8988T (cell line): Measurements from ENCODE around the gene SPOP.
"Not testable (repeated sequence)": the region's sequence is repeated elsewhere in the genome, so short reads cannot be mapped to it uniquely, and the experiment has no call there.

Experiments used
- DNase-seq: peaks from one replicate; pipeline ENCODE4 v3.0.0; 2011

SPOP gene

DNA sequence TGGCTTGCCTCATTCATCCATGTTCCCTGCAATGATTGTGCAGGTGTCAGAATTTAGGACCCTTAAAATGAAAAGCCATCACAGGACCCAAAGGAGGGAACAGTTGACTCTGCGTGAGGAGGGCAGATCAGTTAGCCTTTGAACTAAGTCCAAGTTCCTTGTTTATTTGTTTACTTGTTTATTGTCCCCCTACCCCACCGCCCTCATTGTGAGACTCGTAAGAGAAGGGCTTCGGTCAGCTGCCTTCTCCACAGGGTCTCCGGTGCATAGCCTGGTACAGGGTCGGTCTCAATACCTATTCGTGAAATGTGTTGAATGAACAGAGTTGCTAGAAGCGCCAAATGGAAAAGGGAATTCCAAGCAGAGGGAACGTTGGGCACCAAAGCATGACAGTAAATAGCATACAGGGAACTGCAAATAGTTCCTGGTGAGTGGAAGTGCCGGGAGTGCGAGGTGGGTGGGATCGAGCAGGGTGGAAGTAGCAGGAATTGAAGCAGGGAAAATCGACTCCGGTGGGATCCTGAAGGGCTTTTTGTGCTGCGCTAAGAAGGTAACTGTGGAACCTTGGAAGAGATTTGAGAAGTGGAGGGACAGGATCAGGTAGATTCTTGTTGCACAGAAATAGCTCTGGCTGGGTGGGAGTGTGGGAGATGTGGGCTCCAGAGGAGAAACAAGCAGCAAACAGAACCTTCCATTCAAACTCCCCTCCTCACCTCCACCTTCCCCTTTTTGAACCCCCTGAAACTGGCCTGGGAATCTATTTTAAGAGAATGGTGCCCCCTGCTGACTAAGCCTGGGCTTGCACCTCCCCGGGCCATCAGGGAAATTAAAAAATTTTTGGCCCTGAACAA, 17.2 kb upstream of the SPOP start:
- no peak for DNase-seq

DNA sequence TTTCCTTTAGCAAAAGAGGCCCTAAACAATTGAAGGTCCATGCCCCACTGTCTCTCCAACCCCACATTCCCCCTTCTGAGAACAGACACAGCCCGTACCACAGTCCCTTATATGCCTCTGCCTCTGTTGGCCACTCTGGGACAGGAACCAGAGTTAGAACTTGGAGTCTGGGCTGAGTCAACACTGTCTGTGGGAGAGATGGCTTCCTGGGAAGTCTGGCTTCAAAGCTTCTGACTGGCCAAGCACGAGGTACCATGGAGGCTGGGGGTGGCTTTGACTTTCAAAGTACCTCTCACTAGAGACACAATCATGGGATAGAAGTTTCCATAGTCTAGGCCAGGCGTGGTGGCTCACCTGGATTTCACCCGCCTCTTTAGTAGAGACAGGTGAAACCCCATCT, 14.9 kb upstream of the SPOP start:
- DNase-seq: no peak

DNA sequence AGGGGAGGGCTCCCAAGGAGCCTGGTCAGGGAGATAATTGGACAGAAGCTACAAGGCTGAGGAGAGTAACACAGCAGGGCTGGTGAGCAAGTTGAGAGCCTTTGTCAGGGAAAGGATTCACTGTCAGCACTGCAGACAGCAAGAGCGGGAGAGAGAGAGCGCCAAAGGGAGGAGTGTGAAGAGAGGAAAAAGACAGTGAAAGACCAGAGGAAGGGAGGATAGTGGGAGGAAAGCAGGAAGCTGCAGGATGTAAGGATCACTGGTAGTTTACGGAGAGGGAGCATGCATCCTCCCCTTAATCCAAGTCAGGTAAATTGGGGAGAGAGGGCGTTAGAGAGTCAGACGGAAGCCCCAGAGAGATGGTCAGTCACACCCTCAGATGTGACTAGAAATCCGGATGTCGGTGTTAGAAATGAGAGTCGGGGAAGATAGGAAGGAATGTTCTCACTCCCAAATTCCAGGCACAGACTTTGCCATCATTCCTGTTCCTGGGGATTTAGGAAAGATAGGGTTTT, 13.8 kb upstream of the SPOP start:
- no peak for DNase-seq

DNA sequence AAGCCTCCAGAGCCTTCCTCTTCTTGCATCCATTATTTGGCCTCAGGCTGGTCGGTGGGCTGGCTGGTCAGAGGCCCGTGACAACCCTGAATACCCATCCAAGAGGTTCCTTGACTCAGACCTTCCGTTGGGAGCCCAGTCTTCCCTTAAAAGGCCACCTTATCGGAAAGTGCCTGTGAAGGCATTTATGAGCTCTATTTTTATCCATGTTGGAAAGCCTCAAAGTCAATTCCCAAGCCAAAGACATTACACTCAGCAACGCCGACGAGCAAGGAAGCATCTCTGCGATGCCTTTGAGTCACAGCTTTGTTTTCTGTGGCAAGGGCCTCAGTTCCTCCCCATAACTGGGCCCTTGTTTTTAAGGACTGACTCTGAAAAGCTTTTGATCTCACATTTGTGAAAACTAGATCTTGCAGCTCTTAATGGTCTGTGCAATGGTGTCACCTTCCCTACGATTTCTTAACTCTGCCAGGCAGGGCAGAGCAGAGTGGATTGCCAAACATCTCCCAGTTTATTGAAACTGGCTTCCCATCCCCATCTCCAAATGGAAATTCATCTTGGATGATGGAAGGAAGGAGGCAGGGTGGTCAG, 13.3 kb upstream of the SPOP start:
- no peak for DNase-seq

DNA sequence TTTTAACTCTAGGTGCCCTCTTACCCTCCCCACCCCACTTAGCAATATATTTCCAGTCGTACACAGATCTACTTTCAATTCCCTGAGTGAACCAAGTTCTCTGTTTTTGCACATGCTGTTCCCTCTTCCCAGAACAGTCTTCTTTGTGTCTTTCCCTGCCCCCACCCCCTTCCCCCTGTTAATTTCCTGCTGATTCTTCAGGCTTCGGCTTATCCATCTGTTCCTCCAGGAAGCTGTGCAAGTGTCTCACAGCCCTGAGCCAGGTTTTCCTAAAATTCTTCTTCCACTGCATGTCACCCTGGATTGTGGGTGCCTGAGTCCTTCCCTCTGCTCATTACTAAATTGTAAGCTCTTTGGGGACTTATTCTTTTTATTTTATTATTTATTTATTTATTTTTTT, 12.4 kb upstream of the SPOP start:
- no peak for DNase-seq

DNA sequence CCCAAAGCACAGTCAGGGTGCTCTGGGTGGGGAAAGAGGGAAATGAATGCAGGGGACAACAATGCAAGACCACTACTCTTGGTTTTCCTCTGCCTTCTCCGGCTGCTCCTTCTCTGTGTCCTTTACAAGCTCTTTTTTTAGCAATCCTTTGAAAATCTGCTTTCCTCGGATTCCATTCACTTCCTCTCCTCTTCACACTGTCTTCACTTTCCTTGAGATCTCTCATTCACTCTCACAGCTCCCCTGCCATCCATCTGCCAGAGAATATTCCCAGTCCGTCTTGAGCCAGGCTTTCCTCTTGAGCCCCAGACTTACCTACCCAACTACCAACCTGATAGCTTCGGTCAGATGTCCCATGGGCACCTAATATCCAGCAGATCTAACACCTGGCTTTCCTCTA, 11.0 kb upstream of the SPOP start:
- DNase-seq: no peak

DNA sequence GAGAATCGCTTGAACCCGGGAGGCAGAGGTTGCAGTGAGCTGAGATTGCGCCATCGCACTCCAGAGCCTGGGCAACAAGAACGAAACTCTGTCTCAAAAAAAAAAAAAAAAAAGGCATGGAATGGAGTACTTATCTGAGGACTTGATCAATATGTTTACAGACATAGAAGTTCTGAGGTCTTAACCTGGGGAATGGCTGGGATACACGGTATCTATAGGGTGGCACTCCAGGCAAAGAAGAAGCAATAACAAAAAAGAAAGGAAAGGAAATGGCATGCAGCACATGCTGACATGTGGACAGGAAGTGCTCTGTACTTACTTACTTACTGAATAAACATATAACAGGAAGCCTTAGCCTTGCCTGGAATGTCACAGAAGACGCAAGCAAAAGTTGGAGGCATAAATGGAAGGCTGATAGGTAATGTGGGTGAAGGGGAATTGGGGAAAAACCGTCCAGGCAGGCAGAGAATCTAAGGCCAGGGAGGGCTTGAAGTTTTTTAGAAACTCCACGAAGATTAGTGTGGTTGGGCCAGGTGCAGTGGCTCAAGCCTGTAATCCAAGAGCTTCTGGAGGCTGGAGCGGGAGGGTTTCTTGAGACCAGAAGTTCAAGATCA, 10.1 kb upstream of the SPOP start:
- DNase-seq: no peak

DNA sequence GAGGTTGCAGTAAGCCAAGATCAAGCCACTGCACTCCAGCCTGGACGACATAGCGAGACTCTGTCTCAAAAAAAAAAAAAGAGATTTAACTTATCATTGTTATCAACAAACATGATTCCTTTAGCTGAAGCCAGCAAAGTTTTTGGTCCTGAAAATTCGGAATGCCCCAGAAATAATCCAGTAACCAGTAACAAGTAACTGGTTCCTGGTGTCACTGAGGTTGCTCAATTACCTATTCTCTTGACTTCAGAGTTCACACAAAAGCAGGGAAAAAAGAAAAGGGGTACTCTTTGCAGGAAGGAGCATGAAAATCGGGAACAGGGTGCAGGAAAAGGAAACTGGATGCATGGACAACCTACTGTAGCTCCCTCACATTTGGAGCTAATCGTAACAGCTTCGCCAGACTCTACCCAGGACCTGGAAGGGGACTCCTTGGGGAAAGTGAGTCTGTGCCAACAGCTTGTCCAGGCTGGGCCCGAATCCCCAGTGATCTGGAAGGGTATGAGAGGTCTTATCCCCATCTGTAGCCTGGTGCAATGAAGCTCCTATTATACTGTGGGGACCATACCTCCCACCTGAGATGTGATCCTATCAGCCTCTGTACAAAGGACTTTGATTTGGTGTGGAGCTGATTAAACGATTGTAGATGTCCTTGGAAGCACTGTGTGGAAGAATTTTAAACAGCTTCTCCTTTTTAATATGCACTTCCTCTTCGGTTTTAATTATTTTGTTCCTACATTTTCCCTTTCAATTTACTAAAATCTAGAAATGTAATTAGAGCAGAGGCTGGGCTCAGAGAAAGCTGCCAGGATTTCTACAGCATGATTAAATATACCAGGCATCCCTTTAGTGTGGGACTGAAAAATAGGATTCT, 3.4 kb upstream of the SPOP start:
- no peak for DNase-seq

DNA sequence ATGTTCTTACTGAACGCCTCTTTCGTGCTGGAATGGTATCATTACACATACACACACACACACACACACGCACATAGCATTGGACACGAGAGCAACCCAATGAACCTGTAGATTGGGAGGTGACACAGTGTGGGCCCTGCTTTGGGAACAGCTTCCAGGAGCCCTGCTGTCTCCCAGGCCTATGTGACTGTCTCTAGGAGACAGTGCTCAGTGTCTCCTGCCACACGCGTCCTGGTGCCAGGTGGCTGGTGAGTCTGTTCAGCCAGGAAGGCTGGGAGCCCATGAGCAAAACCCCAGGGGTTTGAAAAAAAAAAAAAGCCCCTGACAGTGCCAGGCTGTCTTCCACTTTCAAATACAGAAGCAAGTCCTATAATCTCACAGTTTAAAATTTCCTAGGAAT, 2.4 kb upstream of the SPOP start:
- DNase-seq: no peak

DNA sequence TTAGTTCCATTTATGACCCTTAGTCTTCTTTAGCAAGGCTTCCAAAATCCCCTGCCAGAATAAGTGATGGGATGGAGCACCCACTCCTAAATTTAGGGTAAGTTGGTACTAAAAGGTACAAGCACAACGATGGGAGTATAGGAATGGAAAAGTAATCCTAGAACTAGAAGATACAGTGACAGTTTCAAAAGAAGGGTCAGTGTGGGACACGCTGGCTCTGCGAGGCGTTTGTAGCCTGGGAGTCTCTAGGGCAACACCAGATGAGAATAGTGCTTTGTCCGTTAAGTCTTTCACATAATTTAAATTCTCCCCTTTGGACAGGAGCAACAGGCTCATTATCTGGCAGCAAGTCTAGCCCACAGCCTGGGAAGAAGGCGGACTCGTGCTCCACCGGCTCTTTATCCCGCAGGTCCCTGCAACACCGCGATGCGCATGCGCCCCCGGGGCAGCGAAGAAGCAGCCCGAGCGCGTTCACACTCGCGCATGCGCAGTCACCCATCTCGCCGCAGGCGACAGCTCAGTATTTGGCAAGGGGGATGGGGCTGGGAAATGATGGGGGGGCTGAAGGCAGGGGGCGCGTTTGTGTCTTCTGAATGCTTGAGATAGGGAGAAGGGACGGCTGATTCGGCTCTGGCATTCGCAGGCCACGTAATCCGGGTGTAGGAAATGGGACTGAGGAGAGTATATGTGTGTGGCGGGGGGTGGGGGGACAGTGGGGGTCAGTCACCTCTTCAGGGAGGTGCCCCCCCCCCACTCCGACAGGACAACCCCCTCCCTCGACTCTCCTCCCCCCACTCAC, 564 bp downstream of the SPOP start:
- peak; percentile 88 for DNase-seq

DNA sequence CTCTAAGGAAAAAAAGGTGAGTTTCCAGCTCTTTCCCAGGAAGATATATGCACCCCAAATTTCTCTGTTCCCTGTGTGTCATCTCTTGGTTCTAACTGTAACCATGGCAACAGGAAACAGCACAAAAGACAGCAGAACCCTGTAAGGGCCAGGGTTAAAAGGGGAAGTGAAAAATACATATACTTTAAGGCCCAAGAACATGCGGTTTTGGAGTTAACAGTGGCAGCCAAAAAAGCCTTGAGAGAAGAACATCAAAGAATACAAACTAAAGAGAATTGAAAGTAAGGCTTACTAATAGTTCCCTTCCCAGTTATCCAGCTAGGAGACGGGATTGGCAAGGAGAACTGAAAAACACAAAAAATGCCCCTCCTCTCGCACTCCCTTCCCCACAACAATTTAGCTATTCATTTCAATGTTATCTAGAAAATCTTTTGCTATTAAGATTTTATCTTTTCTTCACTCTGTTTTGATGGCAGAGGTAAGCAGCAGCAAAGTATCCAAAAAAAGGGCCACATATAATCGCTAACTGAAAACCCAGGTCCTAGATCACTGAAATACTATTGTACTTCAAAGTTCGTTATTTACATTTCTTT, 1.5 kb downstream of the SPOP start:
- no peak for DNase-seq

DNA sequence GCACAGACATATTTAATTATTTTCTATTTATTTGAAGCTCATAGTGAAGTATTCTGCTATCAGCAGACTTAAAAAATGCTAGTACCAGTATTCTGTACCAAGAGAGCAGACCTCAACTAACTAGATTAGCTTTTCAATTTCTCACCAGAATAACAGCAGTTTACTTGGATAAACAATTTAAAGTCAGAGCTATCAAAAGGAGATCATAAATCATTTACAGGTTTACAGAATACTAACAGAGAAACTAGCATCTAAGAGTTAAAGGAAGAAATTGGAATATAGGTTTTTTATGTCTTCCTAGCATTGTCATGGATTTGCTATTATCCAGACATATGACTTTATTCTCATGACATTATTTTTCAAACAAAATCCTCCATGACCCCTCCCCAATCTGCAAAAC, 3.4 kb downstream of the SPOP start:
- DNase-seq: no peak

DNA sequence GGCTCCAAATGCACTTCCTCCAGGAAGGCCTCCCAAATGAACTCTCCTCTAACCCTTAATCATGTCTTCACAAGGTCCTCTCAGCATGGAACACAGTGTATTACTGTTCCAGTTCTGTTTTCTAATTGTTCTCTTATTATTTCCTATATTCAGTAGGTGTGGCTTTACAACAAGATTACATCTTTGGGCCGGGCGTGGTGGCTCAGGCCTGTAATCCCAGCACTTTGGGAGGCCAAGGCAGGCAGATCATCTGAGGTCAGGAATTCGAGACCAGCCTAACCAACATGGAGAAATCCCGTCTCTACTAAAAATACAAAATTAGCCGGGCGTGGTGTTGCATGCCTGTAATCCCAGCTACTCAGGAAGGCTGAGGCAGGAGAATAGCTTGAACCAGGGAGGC, 4.2 kb downstream of the SPOP start:
- not testable (repeated sequence) for DNase-seq

DNA sequence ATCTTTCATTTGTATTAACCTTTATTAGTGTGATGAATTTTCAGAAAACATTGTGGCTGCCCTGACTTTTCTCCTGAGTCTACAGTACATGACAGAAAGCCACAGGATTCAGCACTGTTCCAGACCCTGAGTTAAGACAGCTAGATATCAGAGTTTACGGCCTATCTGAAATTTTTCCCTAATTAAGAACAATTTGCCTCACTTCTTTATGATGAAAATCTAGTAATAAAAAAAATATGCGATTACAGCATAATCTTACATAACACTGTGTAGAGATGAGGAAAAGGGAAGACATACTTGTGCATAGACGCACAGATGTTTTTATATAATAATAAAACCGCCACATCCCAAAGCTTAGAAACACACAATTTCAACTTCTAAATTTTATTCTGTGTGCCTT, 7.3 kb downstream of the SPOP start:
- no peak for DNase-seq

DNA sequence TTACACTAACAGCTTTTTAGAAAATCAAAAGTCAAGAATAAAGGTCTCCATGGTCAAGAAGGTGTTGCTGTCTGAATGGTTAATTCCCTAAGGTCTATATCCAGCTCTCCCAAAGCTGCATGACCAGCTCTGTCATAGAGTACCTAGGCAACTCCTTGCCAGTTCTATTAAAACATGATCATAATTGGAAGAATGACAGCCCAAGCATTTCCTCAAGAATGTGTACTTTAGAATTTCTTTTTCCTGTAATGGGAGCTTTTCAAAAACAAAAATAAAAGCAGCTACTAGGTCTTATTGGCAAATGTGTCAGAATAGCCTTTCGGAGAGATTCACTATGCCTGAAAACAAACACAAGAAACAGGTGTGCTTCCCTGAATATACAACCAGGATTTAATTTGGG, 7.9 kb downstream of the SPOP start:
- no peak for DNase-seq

DNA sequence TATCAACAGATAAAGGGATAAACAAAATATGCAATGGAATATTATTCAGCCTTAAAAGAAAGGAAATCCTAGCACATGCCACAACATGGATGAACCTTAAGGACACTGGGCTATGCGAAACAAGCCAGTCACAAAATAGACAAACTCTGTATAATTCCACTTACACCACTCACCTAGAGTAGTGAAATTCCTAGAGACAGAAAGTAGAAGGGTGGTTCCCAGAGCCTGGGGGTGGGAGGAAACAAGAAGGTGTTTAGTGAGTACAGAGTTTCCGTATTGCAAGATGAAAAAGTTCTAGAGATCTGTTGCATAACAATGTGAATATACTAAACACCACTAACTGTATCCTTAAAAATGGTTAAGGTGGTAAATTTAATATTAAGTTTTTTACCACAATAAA, 10.0 kb downstream of the SPOP start:
- no peak for DNase-seq

DNA sequence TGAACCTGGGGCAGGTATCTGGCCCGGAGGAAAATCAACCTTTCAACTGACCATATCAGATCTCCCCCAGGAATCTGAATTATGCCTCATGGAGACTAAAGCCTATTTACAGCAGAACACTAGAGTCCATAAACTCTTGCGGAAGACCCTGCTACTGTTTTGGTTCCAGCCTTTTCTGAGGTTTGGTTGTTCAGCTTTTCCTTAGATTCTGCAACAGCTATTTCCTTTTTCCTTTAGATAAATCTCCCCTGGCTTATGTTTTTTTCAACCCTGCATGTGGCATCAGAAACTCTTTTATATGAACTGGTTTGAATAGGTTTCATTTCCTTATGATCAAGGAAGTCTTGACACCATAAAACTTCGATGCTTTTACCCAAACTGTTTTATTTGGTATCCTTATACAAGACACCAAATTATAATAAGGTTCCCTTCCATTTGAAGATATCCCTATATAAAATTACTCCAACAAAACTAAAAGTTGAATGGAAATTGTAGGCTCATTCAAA, 13.1 kb downstream of the SPOP start:
- no peak for DNase-seq

DNA sequence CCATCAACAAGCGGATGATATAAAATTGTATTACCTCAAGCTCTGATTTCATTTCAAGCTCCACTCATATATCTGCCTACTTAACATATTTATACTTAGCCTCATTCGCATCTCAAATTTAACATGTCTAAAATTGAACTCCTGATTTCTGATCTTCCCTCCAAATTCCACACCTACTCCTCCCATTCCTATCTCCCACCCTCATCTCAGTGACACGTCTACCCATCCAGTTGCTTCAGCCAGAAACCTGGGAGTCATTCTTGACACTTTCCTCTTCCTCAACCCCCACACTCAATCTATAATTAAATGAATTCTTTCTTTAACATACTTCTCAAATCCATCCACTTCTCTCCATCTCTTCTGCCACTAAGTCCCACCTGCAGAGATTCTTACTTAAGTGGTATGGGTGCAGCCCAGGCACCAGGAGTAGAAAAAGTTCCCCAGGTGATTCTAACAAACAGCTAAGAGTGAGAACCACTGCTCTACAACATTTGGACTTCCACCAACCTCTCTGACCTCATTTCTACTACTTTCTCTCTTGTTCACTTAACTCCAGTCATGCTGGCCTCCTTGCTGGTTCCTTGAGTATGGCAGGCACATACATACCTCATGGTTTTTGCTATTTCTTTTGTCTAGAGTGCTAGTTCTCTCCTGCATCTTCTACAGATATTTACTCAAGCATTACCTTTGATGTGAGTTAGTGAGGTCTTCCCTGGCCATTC, 18.1 kb downstream of the SPOP start:
- DNase-seq: no peak

DNA sequence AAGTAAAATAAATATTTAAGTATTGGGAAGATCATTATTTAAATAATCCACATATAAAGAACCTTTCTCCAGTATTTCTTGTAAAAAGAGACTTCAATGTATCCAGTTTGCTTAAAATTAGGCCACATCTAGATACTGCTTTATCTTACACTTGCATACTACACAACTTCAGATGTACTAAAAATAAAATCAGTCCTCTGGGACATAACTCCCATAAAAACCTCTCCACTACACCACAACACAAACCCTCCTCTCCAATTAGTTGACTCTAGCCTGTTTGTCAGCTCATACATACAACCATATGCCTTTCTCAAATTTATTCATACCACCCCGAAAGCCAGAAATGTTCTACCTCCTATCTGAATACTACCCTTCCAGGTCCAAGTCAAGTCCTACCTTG, 21.6 kb downstream of the SPOP start:
- no peak for DNase-seq

DNA sequence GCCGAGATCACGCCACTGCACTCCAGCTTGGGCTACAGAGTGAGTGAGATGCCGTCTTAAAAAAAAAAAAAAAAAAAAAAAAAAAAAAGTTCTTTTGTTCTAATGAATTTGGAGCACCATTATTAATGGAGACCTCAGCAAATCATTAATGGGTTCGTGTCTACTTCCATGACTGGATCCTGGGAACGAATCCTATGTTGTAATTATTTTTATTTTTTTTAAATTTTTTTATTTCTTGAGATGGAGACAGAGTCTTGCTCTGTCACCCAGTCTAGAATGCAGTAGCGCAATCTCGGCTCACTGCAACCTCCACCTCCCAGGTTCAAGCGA, 30.7 kb downstream of the SPOP start:
- no peak for DNase-seq
